NCI-H2196 treated with DMSO at 0.1 percent for 48 hours (cell line): Measurements from ENCODE around the gene IMMP2L.
"Not testable (repeated sequence)": the region's sequence is repeated elsewhere in the genome, so short reads cannot be mapped to it uniquely, and the experiment has no call there.

Source experiments
- DNase-seq: peaks from one replicate; lab custom pipeline; 2025; ENCODE audit not compliant: unreplicated experiment; lab: John Stamatoyannopoulos, UW

The IMMP2L gene

DNA sequence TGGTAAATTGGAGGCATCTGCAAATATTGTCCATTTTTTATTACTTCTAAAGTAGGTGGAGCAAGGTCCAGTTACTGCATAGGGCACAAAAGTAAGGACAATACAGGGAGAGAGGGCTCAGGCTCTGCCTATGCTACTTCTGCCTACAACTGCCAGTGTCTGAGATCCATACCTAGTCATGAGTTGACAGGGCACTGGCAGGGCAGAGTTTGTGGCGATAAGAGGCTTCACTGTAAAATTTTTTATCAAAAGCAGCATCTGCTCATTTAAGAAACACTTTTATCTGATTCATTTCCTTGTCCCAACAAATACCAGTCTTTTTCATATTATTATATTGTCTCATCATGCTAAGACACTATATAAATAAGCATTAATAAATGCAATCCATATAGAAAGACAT, 293.4 kb downstream of the IMMP2L start:
- no peak for DNase-seq

DNA sequence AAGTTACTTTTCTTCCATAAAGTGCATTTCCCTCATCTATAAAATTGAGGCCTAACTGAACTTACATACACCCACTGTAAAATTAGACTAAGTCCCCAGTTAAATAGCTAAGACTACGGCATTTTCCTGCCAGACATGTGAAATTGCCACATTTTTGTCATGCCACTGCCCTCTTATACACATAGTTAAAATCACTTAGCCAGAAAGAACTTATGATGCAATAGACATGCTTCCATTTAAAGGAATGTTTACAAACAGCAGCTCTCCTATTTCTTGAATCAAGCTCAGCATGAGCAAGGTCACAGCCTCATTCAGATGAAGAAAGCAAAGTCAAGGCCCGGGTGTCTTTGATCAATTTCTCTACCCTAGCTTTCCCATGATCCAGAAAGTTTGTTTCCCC, 295.7 kb downstream of the IMMP2L start:
- DNase-seq = no peak

DNA sequence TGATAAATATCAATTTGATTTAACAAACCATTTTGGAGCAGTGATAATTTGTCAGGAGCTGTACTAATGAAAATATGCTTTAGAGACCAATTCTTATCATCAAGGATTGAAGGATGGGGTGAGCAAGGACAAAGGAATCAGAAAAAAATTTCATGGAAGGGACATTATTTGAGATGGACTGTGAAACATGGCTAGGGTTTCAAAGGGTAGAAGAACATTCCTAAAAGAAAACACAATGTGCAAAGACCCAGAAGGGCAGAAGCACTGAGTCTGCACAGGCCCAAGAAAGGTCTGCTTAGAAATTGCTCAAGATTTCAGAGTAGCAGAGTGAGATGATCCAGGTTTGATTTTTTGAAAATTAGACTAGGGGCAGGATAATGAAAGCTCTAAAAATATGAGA, 296.9 kb downstream of the IMMP2L start:
- DNase-seq = no peak

- no peak for DNase-seq
Measured at GRCh38 chr7:111264981-111265380, 297.3 kb downstream of the IMMP2L start.

GRCh38 chr7:111264111-111264868, 298.0 kb downstream of the IMMP2L start:
- DNase-seq = no peak

GRCh38 chr7:111262293-111263116, 299.8 kb downstream of the IMMP2L start:
- no peak for DNase-seq

DNA sequence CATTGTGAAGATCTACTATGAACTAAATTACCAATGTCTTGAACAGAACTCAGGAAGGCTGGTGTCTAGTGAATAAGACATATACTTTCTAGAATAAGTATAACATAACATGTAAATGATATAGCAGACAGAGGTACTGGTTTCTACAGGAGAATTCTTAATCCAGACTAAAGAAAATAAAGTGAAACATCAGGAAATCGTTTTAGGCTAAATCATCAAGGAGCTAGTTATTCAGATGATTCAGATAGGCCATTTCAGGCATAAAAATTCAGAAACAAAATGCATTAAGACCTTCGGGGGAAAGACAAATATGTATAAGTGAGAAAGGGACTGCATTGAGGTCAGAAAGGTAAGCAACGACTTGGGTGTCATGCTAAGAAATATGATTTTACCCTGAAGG, 300.8 kb downstream of the IMMP2L start:
- no peak for DNase-seq

GRCh38 chr7:111259991-111260390, 302.3 kb downstream of the IMMP2L start:
- DNase-seq = no peak

DNA sequence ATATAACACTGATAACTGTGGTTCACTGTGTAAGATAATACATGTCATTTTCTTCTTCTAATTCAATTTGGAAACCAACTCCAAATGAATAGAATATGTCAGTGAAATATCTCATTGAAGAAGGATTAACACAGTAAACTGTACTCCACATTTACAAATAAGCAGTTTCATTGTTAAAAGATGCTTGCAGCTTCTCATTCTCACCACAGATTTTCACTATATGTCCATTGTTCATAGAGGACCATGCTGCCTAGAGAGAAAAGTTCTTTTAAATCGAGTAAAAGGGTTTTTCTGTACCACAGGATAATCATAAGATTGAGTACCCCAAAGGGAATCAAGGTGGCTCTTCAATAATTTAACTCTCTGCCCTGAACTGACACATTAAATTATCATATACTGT, 305.9 kb downstream of the IMMP2L start:
- no peak for DNase-seq

DNA sequence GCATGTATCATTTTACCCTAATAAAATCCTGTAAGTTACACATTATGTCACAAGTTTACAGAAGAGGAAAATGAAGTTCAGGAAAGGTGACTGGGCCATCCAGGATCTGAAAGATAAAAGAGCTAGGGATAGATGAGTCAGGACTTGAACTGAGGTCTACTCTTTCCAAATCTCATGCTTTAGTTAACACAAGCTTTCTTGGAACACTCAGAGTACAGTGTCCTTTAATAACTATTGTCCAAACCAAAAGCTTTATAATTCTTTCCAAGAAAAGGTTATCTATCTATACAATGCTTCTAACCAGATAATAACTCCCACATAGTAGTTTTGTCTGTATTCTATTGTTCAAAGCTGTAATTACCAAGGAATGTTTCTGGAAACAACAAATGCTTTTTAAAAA, 306.7 kb downstream of the IMMP2L start:
- no peak for DNase-seq

DNA sequence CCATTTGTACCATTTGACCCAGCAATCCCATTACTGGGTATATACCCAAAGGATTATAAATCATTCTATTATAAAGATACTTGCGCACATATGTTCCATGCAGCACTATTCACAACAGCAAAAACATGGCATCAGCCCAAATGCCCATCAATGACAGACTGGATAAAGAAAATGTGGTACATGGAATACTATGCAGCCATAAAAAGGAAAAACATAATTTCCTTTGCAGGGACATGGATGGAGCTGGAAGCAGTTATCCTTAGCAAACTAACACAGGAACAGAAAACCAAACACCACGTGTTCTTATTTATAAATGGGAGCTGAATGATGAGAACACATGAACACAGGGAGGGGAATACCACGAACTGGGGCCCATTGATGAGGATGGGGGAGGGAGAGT, 310.9 kb downstream of the IMMP2L start:
- not testable (repeated sequence) for DNase-seq

- DNase-seq = not testable (repeated sequence)
Measured at GRCh38 chr7:111249807-111250206, 312.5 kb downstream of the IMMP2L start.

GRCh38 chr7:111242141-111242755, 320.0 kb downstream of the IMMP2L start:
- no peak for DNase-seq

GRCh38 chr7:111240371-111240770, 321.9 kb downstream of the IMMP2L start:
- no peak for DNase-seq

DNA sequence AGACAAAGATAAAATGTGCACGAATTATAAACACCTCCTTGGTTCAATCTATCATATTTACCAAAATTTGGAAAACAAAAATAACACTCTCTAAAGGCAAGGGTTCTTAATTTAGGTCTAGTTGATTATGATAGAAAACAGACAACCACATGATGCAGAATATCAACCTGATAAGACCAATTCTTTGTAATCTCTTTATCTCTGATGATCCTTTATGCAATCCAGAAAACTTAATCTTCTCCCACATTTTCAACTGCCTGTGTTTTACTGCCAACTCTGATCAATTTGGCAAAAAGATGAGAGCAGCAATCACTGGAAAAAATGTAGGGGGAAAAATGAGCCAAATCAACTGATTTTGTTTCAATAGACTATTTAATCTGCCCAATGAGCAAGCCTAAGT, 322.9 kb downstream of the IMMP2L start:
- no peak for DNase-seq

DNA sequence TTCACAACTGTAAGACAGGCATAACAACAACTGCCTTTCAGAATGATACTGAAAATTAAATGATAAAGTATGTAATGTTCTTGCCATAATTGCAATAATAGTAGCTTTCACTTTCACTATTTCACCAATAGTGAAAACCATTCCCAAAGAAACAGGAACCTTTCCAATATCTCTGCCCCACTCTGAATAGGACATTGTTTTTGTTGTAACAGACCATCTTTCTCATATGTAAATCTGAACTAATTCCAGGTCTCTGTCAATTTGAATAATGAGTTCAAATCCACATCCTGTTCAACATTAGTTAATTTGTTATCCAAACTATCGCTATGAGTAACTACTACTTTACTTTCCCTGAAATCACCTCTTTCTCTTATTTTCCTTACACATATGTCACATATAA, 323.4 kb downstream of the IMMP2L start:
- DNase-seq = no peak

- DNase-seq = no peak
Measured at GRCh38 chr7:111235709-111236108, 326.6 kb downstream of the IMMP2L start.

- no peak for DNase-seq
Measured at GRCh38 chr7:111232249-111233084, 329.8 kb downstream of the IMMP2L start.

GRCh38 chr7:111229916-111230315, 332.4 kb downstream of the IMMP2L start:
- no peak for DNase-seq

DNA sequence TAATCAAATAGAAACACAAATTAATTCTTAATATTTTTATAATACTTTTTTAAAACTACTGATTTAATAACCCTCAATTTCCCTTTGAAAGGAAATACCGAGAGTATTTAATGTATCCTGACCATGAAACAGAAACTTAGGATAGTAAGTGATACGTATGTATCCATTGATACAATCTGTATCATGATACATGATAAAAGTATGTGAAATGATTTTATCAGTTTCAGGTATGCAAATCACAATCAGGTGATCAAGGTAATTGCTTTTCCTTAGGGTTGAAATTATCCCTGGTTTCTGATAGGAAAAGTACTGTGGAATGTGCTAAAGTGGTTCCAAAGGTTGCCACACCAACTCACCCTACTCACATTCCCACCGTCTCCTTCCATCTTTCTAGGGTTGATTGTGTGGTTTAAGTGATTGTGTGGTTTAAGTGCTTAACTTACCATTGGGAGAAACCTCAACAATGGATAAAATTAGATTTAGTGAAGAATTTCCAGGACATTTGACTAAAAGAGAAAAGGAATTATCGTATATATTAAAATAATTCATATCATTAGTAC, 333.0 kb downstream of the IMMP2L start:
- DNase-seq = no peak

DNA sequence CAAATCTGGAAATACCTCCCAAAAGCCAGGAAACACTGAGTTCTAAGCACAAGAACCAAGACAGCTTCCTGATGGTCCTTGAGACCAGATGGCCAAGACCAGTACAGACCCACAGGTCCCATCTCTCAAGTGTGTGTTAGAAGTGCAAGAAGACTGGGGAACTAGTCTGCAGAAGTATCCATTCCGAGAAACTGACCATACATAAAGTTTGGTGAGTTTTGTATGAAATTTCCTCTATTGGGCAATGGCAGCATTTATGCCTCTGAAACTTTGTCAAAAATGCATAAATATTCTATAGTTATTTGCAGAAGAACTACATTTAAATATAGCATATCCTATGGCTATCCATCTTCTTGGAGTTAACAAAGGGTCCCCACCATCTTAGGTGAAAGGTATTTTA, 333.9 kb downstream of the IMMP2L start:
- no peak for DNase-seq
